Effector memory CD4-positive, alpha-beta T cell (primary cell): ENCODE measurements around the gene OCEL1.
A peak's percentile ranks its signal among the peaks of the same experiment; 100 is the strongest.

Source experiments
- DNase-seq, 3 donors: peaks; one replicate each; pipeline ENCODE4 v3.0.0-alpha.2; 2020
- H3K27ac ChIP-seq: 2 replicates; pipeline ENCODE4 v1.7.0; 2013; ENCODE audit warnings: mild to moderate bottlenecking, low read length, moderate library complexity; ENCODE audit not compliant: insufficient read depth, poor library complexity, severe bottlenecking
- H3K27me3 ChIP-seq: replicated peaks from 2 replicates; pipeline ENCODE4 v1.7.0; 2013; ENCODE audit warnings: mild to moderate bottlenecking, low read length; ENCODE audit not compliant: insufficient read depth, control insufficient read depth, poor library complexity, severe bottlenecking
- H3K36me3 ChIP-seq: 2 replicates; pipeline ENCODE4 v1.7.0; 2013; ENCODE audit warnings: mild to moderate bottlenecking, low read length, moderate library complexity; ENCODE audit not compliant: control insufficient read depth, insufficient read depth
- H3K4me1 ChIP-seq: 2 replicates; pipeline ENCODE4 v1.7.0; 2013; ENCODE audit warnings: low read length, mild to moderate bottlenecking; ENCODE audit not compliant: control insufficient read depth, insufficient read depth, poor library complexity, severe bottlenecking
- H3K4me3 ChIP-seq: 2 replicates; pipeline ENCODE4 v1.7.0; 2013; ENCODE audit warnings: low read length, low read depth, mild to moderate bottlenecking; ENCODE audit not compliant: insufficient read depth, poor library complexity, severe bottlenecking
- H3K9me3 ChIP-seq: 2 replicates; pipeline ENCODE4 v1.7.0; 2013; ENCODE audit warnings: mild to moderate bottlenecking, low read length, moderate library complexity; ENCODE audit not compliant: control insufficient read depth

OCEL1 gene

GRCh38 chr19:17220207-17220758 lies 5.7 kb upstream of the OCEL1 start:
- H3K36me3 ChIP-seq = peaks cover 13% of the 10 kb centered on the region
- H3K4me3 ChIP-seq = no peak overlapping the region
- no peaks in the 10 kb centered on the region for H3K27me3 ChIP-seq
- no peaks in the 10 kb centered on the region for H3K4me1 ChIP-seq
- no peaks in the 10 kb centered on the region for H3K9me3 ChIP-seq
- H3K27ac ChIP-seq = no peak overlapping the region
- DNase-seq = no peak

GRCh38 chr19:17225053-17225452 lies 973 bp upstream of the OCEL1 start:
- no peak for DNase-seq
- no peaks in the 10 kb centered on the region for H3K27me3 ChIP-seq

GRCh38 chr19:17227798-17228367 lies 1.9 kb downstream of the OCEL1 start:
- H3K4me3 ChIP-seq = no peak overlapping the region
- H3K36me3 ChIP-seq = no peaks in the 10 kb centered on the region
- H3K27ac ChIP-seq = no peak overlapping the region
- no peak for DNase-seq
- H3K9me3 ChIP-seq = no peaks in the 10 kb centered on the region
- peaks cover 9% of the 10 kb centered on the region for H3K4me1 ChIP-seq
- H3K27me3 ChIP-seq = no peaks in the 10 kb centered on the region

More at GRCh38 chr19:17225053-17225452, 973 bp upstream of the OCEL1 start:
- H3K4me3 ChIP-seq = no peak overlapping the region
- no peaks in the 10 kb centered on the region for H3K9me3 ChIP-seq
- no peak overlapping the region for H3K27ac ChIP-seq
- no peaks in the 10 kb centered on the region for H3K36me3 ChIP-seq
- H3K4me1 ChIP-seq = peaks cover 9% of the 10 kb centered on the region

- Histone ChIP-seq H3K4me3 (no peak overlapping the region), H3K27me3 (no peaks in the 10 kb centered on the region), H3K9me3 (no peaks in the 10 kb centered on the region), H3K36me3 (no peaks in the 10 kb centered on the region), H3K4me1 (peaks cover 13% of the 10 kb centered on the region), H3K27ac (no peak overlapping the region)
- DNase-seq = no peak
Observed at GRCh38 chr19:17229890-17230289, 3.9 kb downstream of the OCEL1 start.

- Histone ChIP-seq H3K4me3 (no peak overlapping the region), H3K4me1 (peaks cover 8% of the 10 kb centered on the region), H3K36me3 (no peaks in the 10 kb centered on the region), H3K9me3 (no peaks in the 10 kb centered on the region), H3K27ac (no peak overlapping the region), H3K27me3 (no peaks in the 10 kb centered on the region)
- no peak for DNase-seq
Observed at GRCh38 chr19:17232258-17232657, 6.2 kb downstream of the OCEL1 start.

- Histone ChIP-seq H3K27me3 (no peaks in the 10 kb centered on the region), H3K36me3 (no peaks in the 10 kb centered on the region), H3K27ac (peak overlapping the region; percentile 55), H3K9me3 (no peaks in the 10 kb centered on the region), H3K4me3 (peak overlapping the region; percentile 74), H3K4me1 (peaks cover 8% of the 10 kb centered on the region)
- peak in 2 of 3 donors; percentile 21 to 37 for DNase-seq
Observed at GRCh38 chr19:17234911-17235299, 8.9 kb downstream of the OCEL1 start.

GRCh38 chr19:17235300-17235970 lies 9.4 kb downstream of the OCEL1 start:
- no peaks in the 10 kb centered on the region for H3K27me3 ChIP-seq
- peaks cover 8% of the 10 kb centered on the region for H3K4me1 ChIP-seq
- DNase-seq = peak; percentile 49 to 66 (median 53)
- no peaks in the 10 kb centered on the region for H3K36me3 ChIP-seq
- H3K4me3 ChIP-seq = peak overlapping the region; percentile 74
- no peaks in the 10 kb centered on the region for H3K9me3 ChIP-seq
- peak overlapping the region; percentile 55 for H3K27ac ChIP-seq

GRCh38 chr19:17235971-17236777 lies 10.1 kb downstream of the OCEL1 start:
- H3K36me3 ChIP-seq = no peaks in the 10 kb centered on the region
- H3K27me3 ChIP-seq = no peaks in the 10 kb centered on the region
- no peaks in the 10 kb centered on the region for H3K9me3 ChIP-seq
- DNase-seq = peak in 1 of 3 donors; percentile 11
- peaks cover 8% of the 10 kb centered on the region for H3K4me1 ChIP-seq
- peak overlapping the region; percentile 74 for H3K4me3 ChIP-seq
- no peak overlapping the region for H3K27ac ChIP-seq

- Histone ChIP-seq H3K9me3 (no peaks in the 10 kb centered on the region), H3K27me3 (no peaks in the 10 kb centered on the region), H3K36me3 (no peaks in the 10 kb centered on the region), H3K4me3 (no peak overlapping the region), H3K27ac (no peak overlapping the region), H3K4me1 (peaks cover 8% of the 10 kb centered on the region)
- no peak for DNase-seq
Observed at GRCh38 chr19:17236811-17237543, 11.0 kb downstream of the OCEL1 start.
